Medulla oblongata (tissue), 1 donor: ENCODE results near the gene ADCY2.
A peak's percentile ranks its signal among the peaks of the same experiment; 100 is the strongest.

Source experiments
- DNase-seq: peaks from one replicate; pipeline ENCODE4 v3.0.0-alpha.2; 2015; ENCODE audit errors: extremely low spot score

The ADCY2 gene

DNA sequence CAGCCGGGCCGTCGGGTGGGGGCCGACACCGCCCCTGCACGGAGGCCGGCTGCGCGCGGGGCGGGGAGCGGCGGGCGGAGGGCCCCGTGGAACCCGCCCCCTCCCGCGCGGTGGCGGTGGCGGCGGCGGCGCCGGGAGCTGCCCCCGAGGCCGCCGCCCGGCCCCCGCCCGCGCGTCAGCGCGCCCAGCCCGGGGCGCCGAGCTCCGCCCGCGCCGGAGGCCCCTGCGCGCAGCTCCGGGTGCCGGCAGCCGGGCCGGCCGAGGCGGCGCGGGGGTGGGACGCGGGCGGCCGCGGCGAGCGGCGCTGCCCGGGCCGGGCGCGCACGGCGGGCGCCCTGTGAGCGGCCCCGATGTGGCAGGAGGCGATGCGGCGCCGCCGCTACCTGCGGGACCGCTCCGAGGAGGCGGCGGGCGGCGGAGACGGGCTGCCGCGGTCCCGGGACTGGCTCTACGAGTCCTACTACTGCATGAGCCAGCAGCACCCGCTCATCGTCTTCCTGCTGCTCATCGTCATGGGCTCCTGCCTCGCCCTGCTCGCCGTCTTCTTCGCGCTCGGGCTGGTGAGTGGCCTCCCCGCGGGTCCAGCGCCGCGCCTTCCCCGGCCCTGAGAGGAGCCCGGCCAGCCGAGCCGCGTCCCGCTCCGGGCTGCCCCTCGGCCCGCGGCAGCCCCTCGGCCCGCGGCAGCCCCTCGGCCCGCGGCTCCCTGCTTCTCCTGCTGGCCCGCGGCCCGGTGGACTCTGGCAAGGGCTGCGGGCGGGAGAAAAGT lies at the start of gene ADCY2:
Gene ADCY2, plus strand, starts transcription at position 192 of the 766 bp plus-strand sequence. Its CDS starts 159 bp downstream, at position 351.
- DNase-seq = no peak

GRCh38 chr5:7347377-7347776 lies 48.6 kb upstream of the ADCY2 start:
- no peak for DNase-seq

GRCh38 chr5:7348168-7348854 lies 47.6 kb upstream of the ADCY2 start:
- peak; percentile 45 for DNase-seq

GRCh38 chr5:7361593-7361992 lies 34.3 kb upstream of the ADCY2 start:
- DNase-seq = no peak

DNA sequence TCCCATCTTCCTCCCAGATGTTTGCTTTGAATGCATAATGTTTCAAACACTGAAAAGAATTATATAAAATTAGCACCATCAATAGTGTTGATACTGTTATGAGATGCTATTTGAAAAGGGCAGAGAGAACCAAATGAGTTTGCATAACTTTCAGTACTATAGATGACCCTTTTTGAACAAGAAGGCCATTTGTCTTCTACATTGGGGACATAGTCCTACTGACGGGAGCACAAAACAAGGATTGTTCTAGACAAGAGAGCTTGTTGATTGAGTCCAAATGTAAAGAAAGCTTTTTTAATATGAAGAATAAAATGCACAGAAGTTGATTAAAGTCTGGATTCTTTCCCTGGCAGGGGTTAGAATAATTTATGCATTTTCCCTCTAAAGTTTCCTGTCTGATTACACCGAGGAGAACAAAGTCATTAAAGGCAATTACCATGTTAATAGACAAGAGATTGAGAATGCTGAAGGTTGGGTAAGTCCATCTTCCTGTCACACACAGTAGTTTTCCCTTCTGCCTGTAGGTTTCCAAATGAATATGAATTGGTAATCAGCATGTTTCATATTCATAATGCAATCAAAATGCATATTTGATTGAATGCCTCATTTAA lies 32.8 kb upstream of the ADCY2 start:
- DNase-seq = no peak

DNA sequence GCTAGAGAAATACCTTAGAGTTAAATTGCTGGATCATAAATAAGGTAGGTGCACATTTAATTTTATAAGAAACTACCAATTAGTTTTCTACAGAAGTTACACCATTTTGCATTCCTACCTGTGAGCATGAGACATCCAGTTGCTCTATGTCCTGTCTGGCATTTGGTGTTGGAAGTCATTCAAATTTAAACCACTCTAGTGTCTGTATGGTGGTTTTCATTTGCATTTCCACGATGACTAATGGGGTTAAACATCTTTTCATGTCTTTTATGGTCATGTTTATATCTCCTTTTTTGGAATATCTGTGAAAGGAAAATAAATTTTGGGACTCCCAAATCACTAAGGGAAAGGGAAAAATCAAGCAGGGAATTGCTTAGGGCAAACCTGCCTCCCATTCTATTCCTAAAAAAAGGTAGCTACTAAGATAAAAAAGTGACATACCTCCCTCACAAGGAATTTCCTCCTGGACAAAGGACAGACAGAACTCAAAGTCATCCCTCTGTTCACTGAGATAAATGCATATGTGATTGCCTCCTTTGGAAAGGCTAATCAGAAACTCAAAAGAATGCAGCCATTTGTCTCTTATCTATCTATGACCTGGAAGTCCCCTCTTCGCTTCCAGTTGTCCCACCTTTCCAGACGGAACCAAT lies 31.6 kb upstream of the ADCY2 start:
- DNase-seq = no peak

GRCh38 chr5:7367780-7368179 lies 28.2 kb upstream of the ADCY2 start:
- no peak for DNase-seq

GRCh38 chr5:7372399-7372798 lies 23.5 kb upstream of the ADCY2 start:
- no peak for DNase-seq

DNA sequence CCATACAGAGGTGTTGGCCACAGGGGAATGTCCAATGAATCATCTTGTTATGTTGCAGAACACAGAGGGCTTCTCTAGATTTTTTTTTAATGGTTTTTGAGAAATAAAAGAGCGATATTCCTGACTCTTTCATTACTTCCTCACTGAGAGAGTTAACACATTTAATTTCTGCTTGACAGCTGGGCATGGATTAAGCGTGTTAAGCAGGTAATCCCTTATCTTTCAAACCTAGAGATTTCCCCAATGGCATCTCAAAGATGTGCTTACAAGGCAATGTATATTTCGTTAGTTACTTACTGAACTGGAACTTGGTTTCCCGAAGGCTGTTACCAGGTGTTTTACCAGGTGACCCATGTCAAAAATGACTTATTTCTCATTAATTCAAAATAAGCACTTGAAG lies 21.8 kb upstream of the ADCY2 start:
- no peak for DNase-seq

GRCh38 chr5:7375457-7375856 lies 20.5 kb upstream of the ADCY2 start:
- no peak for DNase-seq

DNA sequence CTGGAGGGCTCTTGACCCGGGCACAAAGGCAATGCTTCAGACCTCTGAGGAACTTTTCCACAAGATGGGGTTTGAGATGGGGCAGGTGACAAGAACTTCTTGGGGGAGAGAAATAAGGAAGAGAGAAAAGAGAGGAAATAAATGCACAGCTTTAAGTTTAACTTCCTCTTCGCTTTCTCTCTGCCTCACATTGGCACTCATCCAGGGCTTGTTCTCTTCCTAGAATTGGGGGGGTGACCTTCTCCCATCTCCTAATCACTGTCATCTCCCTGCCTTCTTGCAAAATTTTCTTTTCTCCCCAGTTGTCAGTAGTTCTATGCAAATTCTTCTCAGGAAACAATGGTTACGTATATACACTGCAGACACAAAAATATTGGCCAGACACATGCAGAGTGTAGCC lies 19.1 kb upstream of the ADCY2 start:
- DNase-seq = peak; percentile 23

DNA sequence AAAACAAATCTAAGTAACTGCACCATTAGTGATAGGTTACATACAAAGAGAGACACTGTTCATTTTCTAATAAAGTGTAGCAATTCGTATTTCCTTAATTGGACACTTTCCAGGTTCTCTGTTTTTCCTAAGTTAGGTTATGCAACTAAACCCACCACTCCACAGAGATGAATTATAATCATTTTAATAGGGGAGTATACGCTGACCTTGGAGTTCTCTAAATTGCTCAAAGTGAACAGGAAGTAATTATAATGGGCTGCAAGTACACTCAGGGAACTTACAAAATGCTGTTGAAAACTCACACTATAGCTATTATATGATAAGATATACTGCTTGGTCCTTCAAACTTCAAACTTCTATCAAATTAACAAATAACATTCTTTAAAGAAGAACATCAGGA lies 18.2 kb upstream of the ADCY2 start:
- no peak for DNase-seq

- no peak for DNase-seq
These were observed 13.3 kb upstream of the ADCY2 start for GRCh38 chr5:7382588-7382987.

DNA sequence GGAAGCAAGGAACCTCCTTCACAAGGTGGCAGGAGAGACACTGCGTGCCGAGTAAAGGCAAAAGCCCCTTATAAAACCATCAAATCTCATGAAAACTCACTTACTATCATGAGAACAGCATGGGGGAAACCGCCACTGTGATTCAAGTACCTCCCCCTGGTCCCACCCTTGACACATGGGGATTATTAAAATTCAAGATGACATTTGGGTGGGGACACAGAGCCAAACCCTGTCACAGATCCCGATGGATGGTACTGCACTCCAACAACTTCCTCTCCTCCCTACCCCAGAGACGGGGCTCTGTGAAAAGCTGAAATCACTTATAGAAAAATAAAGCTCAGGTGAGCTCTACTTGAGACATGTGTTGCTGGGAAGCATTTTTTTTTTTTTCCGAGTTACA lies 10.3 kb upstream of the ADCY2 start:
- no peak for DNase-seq

DNA sequence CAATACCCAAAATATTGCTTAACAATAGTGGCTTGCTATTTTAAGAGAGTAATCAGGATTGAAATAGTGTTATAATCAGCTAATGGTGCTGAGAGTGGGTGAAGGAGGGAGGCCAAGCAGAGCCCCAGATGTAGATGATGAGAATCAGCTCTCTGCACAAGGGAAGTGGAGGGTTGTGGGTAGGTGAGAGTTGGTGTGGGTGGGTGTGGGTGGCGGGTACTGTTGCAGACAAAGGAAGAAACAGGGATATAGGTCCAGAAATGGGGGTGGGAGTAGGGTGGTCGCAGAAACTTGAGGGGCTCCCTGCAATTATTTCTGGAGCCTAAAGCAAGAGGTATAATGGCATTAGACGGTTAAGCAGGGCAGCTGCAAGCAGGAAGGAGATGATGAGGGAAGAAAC lies 7.4 kb upstream of the ADCY2 start:
- DNase-seq = no peak

DNA sequence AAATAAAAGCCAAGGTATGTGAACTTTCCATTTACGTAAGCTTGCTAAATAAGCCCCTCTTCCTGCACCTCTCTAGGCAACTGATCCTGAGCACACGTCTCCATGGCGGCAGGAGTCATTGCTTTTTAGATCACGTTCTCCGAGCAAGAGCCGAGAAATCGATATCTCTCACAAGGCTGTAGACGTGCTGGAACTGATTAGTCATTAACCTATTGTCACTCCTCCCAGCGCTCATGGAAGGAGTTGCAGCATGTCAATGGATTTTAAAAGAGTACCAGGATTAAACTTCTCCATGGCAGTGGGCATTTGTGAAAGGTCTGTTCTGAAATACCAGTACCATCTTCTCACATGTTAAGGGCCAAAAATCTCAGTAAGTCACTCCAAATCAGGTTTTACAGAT lies 4.7 kb upstream of the ADCY2 start:
- no peak for DNase-seq

DNA sequence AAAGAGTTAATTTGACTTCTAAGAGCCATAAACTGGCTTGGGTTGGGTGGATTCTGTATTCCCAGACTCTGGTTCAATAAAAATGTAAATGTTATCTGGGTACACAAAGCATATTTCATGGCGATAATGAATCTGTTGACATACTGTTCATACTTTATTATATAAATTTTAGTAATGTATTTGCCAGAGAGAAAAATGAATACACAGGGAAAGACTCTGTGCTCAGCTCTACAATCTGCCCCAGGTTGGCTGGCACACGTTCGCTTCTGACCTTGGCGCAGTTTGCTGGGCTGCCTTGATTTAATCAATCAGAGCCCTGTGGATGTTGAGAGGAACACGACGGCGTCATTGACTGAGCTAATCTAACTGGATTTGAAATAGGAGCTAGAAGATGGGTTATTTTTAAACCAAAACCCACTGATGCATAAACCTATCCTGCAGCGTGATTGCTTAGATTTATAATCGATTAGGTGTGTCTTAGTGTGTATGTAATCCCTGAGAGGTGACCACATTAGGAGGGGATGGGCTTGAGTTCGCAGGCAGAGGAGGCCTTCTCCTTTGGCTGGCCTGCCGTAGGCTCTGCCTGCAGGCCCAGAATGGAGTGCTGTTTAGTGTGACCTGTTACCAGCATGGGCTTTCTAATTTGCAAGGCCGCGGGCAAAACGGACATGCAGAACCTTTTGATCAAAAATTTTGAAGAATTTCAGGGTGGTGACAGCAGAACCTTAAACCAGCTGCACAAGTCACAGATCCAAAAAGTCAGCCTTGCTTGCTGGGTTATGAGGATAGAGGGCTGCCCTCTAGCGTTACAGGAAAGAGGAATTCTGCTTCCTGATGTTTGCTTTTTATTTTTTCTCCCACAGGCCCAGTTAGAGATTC lies 3.9 kb upstream of the ADCY2 start:
- peak; percentile 78 for DNase-seq

- no peak for DNase-seq
These were observed 3.3 kb upstream of the ADCY2 start for GRCh38 chr5:7392693-7393024.

GRCh38 chr5:7393921-7394799 lies 1.8 kb upstream of the ADCY2 start:
- no peak for DNase-seq

DNA sequence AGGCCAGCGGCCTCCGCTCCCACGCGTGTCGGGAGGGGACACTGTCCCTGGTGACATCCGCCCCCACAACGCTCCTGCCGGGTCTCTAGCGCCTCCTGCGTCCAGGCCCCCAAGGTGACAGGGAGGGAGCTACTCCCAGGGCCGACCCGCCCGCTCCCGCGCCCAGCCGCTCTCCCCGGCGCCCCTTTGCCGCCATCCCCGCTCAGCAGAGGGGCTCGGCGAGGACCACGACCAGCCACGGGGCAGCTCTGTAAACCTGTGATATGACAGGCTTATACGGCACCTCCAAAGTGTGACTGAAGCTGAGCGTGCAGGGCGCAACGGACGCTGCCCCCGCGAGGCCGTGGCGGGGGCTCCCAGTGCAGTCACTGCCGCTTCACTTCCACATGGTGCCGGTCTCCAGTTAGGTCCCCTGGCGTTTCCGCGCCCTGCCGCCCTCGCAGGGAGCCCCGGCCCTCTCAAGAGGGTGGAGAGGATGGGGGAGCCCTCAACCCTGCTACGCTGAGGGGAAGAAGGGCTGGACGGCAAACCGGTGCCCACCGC lies 978 bp upstream of the ADCY2 start:
- no peak for DNase-seq
